Activated gamma-delta T cell treated with Interleukin-2 at 50 U/mL for 16 hours (primary cell): ENCODE results near the gene CACNA2D3.

Experiments used
- DNase-seq: peaks from one replicate; pipeline ENCODE4 v3.0.0-alpha.2; 2020

Gene CACNA2D3

DNA sequence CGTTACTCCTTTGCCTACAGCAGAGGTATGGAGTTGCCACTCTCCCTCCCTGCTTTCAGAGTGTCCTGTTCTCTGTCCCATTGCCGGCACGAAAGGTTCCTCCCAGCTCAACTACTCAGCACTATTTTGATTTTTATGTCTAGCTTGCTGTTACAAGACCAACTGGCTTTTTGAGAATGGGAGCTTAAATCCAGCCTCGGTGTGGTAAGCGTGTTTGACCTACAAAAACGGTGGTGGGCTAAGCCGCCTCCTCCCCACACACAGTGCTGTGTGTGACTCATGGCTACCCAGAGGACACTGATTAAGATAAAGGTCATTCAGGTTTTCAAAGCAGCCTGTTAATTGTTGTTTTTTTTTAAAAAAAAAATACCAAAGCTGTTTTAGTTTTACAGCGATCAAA lies 741.0 kb downstream of the CACNA2D3 start:
- no peak for DNase-seq

DNA sequence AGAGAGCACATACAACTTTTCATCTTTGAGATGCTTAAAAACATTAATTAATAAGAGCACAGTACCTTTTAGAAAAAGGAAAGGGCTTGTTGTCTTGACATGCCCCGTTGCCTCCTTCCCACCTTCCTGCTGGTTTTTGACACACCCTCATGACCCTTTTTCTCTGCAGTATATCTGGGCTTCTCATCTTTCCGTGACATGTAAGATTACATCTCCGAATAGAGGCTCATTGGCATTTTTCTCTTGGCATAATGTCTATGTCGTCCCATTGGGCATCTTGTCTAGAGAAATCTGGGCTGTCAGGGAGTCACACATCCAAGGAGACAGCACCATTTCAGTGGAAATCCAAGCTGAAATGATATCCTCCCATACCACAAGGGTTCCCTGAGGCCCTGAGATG lies 741.4 kb downstream of the CACNA2D3 start:
- no peak for DNase-seq

DNA sequence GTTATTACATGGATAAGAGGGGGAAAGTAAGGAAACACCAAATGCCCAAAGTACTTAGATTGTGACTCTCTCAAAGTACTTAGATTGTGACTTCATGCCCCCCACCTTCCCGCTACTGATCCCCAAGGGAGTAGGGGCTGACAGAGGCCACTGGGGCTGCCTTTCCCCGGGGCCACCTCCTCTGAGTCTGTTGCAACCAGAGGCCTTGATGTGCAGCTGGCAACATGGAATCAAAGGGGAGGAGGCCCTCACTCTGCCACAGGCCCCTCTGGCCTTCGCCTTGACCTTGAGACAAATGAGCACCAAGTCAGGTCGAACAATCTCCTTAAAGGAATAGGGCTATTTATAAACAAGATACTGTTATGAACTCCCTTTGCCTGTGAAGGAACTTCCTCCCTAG lies 743.0 kb downstream of the CACNA2D3 start:
- no peak for DNase-seq

DNA sequence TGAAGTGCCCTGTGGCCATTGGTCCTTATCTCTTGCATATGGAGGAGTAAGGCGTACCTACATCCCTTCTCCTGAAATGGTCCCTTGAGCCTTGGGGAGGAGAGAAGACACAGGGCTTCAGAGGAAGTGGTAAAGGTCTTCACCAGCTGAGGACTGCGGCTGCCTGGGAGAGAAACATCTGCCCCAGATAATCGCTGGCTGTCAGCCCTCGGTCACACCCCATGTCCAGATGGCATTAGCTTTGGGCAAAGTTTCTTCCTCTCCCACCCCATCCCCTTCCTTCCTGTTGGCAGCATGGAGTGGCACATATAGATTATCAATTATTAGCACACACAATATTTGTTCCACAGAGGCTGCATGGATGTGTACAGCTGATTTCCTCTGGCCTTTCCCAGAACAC lies 743.9 kb downstream of the CACNA2D3 start:
- DNase-seq: no peak

DNA sequence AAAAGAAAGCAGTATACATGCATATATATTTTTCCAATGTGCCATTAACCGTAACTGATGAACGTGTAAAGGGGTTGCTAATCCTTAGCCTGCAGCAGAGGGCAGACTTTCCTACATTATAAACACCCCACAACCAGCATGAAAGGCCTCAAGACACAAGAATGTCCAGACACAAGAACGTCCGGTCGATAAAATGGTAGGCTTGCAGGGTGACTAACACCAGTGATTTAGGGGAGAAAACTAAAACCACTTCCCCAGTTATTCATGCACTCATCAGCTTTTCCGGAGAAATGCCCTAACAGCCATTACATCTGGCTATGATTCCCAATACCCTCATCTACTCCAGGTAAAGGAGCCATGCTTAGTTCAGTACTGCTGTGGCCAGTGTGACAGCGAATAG lies 748.1 kb downstream of the CACNA2D3 start:
- DNase-seq: no peak

DNA sequence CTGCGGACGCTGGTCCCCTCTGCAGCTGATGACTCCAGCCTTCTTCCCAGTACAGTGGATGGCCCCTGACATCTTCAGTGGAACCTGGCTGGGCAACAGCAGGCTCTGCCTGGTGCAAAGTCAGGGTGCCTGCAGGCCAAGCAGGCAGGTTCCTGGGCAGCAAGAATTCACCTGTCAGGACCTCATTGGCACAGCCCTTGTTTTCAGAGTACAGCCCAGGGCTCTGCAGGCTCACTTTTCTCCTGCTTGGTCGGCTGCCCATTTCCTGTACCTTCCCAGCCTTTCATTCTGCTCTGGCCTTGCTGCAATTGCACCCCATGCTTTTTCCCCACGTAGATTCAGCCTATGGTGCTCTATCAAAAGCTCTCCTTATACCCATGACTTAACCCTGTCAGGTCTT lies 749.5 kb downstream of the CACNA2D3 start:
- no peak for DNase-seq

DNA sequence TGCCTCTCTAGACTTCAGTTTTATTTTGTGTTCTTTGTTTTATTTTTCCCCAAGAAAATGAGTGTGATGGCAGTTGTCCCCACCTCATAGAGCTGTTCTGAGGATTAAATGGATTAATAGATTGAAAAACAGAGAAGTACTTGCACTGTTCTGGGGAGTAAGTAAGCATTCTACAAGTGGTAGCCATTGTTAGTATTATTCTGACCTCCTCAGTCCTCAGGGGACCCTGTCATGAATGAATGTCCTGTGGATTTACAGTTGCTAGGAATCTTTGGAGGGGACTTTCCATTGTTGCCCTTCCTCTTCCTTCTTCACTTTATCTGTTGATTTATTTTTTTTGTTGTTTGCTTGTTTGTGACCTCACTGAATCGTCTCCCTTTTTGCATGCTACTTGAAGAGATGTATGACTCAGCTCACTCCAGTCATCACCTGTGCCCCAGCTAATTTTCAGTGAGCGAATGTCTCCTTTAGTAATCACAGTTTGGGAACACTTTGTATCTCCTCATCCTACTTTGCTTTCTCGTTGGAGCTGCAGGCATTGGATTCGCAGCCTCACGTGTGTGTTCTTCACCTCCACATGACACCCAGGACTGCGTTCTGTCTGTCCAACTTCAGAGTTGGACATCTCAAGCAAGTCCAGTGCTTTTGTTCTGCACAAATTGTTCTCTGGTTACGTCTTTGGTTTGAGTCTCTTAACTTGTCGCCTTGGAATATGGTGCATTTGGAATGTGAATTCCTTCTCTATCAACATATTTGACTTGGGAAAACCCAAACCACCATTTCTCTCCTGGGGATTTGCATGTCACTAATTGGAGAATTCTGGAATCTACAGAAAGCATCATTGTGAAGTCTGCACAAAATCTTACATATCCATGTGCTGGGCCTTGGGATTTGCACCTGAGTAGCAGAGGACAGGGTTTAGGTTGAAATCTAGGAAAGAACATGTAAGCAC lies 751.0 kb downstream of the CACNA2D3 start:
- no peak for DNase-seq

DNA sequence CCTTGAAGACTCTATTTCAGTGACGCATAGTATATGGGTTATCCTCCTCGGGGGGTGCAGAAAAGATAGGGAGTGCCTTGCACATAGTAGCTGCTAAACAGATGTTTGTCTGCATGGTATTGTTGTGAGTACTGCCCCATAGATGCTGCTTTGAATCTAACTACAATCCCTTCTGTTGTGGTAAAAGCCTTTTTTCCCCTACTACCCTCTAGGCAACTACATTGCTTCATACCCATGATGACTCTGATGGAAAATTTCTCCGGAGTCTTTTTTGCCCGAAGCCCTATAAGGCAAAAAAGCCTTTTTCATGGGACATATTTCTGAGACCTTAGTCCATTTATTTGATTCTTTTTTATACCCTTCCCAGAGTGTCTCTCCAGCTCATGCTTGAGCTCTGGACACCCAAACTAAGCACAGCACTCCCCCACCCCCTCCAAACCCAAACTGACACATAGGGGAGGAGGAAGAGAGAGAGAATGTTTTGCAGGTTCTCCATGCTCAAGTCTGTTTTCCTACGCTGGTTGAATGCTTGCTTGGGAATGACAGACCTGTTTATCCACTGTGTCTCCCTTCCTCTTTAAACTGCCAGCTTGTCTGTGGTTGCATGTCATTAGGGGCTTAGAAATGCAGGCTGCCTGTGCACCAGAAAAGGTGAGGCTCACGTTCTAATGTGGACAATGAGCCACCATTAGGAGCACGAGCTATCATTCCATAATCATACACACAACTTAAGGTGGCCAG lies 752.6 kb downstream of the CACNA2D3 start:
- DNase-seq: no peak

DNA sequence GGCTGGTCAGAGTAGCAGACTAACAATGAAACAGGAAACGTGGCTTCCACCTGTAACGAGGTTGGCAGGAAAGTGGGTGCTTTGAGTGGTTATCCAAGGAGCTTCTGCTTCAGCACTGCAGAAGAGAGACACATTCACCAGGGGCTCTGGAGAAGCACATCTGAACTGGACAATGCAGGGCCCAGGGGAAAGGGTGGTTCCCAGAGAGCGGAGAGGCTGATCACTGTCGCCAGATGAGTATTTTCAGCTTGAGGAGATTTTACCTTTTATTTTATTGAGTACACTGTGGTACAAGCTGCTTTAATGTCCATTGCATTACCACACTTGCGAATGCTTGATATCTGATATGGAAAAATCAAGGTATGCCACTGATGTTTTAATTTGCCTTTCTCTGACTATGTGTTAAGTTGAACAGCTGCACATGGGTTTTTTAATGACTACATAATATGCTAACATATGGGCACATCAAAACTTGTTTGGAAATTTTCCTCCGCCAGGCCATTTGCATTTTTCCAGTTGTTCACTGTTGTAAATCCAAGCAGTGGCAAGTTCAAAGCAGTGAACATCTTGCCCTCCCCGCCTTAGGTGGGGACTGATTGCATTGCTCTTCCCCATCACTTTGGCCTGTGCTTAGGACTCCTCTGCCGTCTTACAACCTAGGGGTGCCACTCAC lies 753.4 kb downstream of the CACNA2D3 start:
- DNase-seq: no peak

DNA sequence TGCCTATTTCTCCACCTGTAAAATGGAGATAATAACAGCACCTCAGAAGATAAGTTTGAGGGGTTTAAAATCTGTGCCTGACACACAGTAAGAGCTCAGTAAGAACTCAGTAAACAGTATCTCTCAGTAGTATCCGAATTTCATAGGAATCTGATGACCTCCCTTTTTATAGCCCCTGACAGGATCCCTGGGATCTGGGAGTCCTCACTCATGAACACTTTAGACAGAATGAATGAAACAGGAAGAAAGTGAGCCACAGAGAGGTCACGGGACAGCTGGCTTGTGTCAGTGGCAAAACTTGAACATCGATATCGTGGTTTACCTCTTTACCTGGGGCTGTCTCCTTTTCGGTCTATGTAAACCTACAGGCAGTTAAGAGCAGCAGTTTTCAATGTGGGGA lies 754.3 kb downstream of the CACNA2D3 start:
- no peak for DNase-seq

DNA sequence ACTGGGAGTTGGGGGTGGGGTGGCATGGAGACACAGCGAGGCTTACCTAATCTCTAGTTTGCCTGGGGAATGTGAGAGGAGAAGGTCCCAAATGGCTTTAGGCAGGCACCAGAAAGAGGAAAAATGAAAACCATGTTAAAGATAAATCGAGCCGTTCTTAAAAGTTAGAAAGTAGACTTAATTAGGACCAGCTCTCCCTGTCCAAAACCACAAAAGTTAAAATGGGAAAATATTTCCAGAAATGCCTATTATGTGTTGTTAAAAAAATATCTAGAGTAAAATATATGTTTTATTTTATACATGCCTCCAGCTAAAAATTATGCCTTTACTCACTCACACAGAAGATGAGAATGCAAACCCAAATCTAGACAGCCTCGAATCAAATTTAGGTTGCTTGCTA lies 755.4 kb downstream of the CACNA2D3 start:
- DNase-seq: no peak

DNA sequence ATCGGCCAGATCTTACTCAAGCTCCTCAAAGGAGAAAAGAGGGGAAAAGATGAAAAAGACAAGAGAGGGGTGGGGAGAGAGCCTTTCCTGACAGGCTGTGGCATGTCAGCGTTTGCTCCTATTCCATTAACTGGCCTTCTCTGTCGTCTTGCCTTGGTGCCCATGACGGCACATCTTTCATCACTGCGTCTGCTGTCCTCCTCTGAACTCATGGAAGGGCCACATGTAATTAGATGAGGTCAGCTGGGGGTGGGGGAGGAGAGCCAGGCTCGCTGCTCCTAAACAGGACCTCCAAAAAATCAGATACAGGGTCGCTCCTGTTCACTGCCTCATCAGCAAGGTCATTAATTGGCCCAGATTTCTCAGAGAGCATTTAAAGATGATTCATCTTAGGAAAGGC lies 755.8 kb downstream of the CACNA2D3 start:
- no peak for DNase-seq

DNA sequence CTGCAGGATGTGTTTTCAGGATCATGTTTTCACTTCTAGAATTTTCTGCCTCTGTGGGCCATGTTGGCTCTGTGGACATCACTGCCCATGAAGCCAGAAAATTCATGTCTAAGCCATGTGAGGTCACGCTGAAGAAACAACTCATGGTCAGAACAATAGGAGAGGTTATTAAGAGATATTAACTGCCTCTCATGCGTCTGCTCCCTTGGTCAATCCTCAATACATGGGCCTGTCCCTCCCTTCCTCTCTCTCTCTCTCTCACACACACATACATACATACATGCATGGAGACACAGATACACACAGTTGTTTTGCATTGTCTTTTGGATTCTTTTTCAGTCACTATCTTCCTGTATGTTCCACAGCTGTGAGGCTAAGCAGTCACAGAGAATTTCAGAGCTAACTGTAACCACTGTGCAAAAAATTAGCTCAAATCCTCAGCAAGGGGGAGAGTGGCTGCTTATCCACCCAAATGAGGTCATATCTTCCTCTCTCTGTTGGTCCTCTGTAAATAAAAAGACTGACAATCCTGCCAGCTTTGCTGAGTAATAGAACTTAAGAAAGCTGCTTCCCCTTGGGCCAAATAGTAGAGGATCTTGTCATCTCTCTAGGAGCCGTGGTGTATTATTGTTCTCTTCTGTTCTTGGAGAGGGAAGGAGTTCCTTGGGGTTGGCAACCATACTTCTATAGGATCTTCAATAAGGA lies 759.9 kb downstream of the CACNA2D3 start:
- no peak for DNase-seq

DNA sequence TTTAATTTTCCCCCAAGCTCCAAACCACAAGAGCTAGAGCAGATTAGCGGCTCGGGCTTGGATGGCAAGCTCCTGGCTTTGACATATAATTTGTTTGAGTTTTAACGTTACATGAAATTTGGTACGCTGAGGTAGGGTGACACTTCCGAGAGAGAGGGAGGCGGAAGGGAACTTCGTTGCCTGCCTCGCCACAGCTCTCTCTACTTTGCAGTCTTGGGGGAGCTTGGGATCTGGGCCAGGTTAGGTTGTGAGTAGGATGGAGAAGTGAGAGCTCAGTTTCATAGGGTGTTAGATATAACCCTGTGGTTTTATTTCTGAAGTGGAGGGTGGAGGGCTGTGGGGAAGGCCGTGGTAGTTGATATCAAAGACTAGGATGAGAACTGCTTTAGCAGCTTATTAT lies 765.8 kb downstream of the CACNA2D3 start:
- DNase-seq: no peak

DNA sequence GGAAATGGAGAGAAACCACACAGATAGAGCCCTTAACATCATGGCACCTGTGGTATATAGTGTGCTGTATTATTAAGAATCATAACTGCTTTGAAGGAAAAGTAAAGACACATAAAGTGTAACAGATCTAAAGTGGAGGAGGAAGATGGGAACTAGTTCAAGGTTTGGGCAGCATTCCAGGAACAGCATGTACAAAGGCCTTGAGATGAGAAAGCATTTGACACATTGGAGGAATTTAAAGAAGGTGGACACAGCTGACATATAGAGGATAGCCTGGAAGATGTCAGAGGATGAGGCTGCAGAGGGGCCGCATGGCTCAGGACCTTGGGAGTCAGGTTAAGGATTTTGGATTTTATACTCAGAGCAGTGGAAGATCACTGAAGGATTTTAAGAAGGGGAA lies 766.5 kb downstream of the CACNA2D3 start:
- no peak for DNase-seq

DNA sequence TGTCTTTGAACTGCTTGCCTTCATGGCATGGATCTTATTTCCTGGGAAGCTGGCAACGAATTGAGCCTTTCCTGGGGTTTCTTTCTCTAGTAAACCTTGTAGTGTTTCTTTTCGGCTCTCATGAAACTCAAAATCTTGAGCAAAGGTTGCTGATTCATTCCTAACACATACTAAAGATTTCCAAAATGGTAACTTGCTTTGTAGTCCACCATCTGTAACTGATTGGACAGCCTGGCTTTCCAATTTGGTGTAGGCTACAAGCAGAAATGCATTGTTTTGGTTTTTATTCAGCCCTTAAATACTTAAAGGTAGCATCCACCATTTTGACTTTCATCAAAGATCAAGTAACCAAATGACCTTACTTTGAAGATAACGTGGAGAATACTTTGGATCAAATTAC lies 767.4 kb downstream of the CACNA2D3 start:
- DNase-seq: no peak

DNA sequence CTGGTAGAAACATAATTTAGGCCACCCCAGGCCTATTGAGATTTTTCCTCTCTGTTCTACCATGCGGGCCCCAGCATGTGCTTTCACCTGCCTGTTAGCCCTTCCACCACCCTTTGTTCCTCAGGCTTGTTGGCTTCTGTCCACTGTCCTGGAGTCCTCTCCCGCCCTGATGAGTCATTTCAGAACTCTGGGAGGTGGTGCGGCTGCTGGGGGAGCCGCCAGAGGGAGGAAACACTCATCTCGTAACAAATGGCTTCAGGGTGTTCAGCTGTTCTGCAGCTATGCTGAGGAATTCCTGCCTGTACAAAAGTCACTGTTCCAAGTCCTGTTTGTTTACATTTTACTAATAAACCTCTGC lies 769.2 kb downstream of the CACNA2D3 start:
- DNase-seq: no peak

DNA sequence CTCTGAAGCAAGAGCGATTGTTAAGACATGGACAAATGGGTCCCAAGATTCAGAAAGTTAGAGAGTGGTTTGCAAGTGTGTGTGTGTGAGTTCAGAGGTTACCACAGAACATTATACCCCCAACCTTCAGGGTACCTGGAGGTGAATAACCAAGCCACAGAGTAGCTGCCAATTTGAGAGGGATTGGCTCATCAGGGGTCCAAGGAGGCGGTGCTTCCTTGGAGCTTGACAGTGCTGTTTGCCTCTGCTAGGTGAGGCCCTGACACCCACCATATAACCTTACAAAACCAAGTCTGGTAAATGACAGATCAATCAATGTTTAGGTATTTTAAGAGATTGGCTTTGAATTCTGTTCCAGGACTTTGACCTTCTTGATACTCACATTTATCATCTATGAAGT lies 769.8 kb downstream of the CACNA2D3 start:
- DNase-seq: no peak

DNA sequence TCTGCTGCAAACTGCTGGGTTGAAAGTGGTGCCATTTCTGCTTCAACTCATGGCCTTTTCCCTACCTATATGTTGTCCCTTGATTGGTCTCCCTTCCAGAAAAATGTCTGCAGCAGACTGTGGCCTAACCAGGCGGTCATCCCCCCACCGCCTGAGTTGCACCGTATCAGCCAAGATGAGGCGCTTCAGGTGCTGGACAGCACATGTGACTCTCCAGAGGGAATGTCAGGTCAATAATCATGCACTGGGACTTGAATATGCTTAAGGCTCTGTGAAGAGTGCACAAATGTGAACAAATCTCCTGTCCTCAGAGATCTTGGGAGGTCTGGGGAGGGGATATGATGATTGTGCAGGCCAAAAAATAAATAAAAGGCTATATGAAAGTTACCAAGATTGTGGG lies 773.3 kb downstream of the CACNA2D3 start:
- no peak for DNase-seq

DNA sequence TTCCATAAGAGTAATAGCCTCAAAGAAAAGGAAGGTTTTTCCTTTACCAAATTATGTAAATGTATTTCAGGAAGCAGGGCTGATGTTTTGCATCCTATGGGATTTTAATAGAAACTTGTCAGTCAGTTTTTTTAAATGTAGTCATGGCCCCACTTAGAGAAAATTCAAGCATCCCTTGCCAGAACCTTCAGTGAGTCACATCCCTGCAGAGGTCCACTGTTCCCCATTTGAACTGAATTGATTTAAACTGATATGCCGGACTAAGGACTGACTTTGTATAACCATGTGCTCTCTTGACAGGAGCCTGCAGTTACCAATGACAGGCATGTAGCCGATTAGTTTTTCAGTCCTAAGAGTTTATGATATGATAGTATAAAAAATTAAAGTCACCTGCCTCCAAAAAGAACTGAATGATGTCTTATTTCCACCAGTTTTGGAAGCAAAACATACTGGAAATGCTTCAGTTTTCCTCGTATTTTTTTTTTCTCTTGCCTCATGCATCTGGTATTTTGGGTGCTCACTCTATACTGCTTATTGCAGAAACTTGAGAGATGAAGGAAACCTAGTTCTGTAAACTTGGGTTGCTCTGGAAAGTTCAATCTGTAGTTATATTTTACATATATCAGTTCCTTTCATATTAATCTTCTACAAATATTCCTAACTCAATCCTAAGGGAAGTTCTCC lies 774.8 kb downstream of the CACNA2D3 start:
- no peak for DNase-seq

DNA sequence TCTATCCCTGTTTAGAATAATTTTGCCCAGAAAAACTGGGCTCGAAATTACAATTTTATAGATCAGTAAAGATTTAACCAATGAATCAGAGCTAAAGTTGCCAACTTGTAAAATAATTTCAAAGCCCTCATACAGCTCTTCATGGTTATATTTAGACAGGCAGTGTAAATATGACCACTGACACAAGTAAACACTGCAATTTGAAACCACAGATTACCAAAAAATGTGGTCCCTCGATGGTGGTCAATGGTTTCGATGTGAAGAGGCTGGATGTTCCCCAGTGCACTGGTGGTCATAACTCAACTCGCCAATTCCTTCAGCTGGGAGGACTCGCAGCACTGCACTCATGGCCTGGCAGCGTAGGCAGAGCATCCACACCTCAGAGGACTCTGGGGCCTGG lies 776.9 kb downstream of the CACNA2D3 start:
- no peak for DNase-seq

DNA sequence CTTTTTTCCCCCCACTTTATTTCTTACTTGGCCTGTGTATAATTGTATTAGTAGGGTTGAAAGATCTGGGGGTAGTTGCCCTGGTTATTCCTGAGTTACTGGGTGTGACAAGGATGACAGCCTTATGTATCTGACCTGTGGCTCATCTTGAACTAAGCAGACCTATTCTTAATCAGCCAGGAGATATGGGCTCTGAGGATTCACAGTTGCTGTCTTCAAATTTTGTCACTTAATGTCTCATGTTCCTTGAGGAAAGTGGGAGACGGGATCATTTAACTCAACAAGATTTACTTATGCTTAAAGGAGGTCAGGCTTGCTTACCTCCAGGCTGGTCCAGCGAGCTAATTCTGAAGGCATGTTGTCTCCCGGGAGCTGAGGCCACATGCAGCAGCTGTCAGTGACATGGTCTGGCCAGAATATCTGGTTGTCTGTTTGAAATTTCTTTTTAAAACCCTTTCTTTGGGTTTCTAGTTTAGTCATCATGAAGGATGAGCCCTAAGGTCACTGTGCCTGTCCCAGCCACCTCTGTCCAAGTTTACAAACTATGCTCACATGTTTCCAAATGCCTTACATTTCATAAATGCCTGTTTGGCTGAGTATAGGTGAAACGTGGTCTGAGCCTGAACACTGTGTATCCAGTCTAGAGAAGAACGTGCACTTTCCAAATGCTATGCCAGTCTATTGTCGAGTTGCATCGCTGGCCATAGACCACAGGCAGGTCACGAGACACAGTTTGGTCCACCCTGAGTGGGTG lies 778.7 kb downstream of the CACNA2D3 start:
- no peak for DNase-seq
